PFSK-1 (cell line): ENCODE measurements around the gene ACTR1A.

Source experiments
- FOXP2 ChIP-seq: optimal IDR thresholded peaks from 2 replicates; pipeline ENCODE3; 2011; ENCODE audit warnings: borderline replicate concordance, control low read depth, inconsistent platforms; ENCODE audit not compliant: insufficient read depth; ENCODE audit errors: extremely low read length, extremely low read depth
- POLR2AphosphoS5 ChIP-seq: IDR thresholded peaks from 2 replicates; pipeline ENCODE4 v1.6.1; 2012; ENCODE audit warnings: low read depth, mild to moderate bottlenecking, control low read depth, low read length, moderate library complexity
- REST ChIP-seq, 2 experiments: IDR thresholded peaks; 2 replicates each; pipeline versions ENCODE4 v1.6.1 to v1.8.0; 2011 to 2012; ENCODE audit warnings: low read depth in 2 of 2, low read length in 2 of 2, control low read depth in 1 of 2, inconsistent platforms in 1 of 2, mild to moderate bottlenecking in 1 of 2, moderate library complexity in 1 of 2; ENCODE audit not compliant: insufficient read depth in 1 of 2
- SIN3A ChIP-seq: IDR thresholded peaks from 2 replicates; pipeline ENCODE4 v1.6.1; 2012; ENCODE audit warnings: mild to moderate bottlenecking, low read length, moderate library complexity, borderline replicate concordance; ENCODE audit not compliant: insufficient read depth
- TAF1 ChIP-seq: IDR thresholded peaks from 2 replicates; pipeline ENCODE4 v1.6.1; 2012; ENCODE audit warnings: low read length, control low read depth, borderline replicate concordance; ENCODE audit not compliant: insufficient read depth

- TF ChIP-seq TAF1 (no peak), POLR2AphosphoS5 (no peak), REST (IDR thresholded peaks at IDR 0.05; ENCODE audit: insufficient read depth in 1 of 2, low read depth in 2 of 2, low read length in 2 of 2) (no peak), SIN3A (no peak), FOXP2 (no peak)
These were observed 6.9 kb upstream of the ACTR1A start for GRCh38 chr10:102509387-102509786.
